Measurements from ENCODE around the gene TRIM44.

The TRIM44 gene

GRCh38 chr11:35814720-35815305 lies 152.2 kb downstream of the TRIM44 start:
- no peak for TF ChIP-seq CTCF (IDR thresholded peaks at IDR 0.05; ENCODE audit: insufficient read depth, missing control alignments)
- no peak for FAIRE-seq
- DNase-seq (ENCODE audit: insufficient read length, low spot score), result no peak

- FAIRE-seq (no peak), DNase-seq (ENCODE audit: insufficient read length, low spot score) (no peak)
- no peak for TF ChIP-seq CTCF (IDR thresholded peaks at IDR 0.05; ENCODE audit: insufficient read depth, missing control alignments)
Observed at GRCh38 chr11:35815556-35816315, 153.2 kb downstream of the TRIM44 start.

- DNase-seq (ENCODE audit: insufficient read length, low spot score) (no peak), FAIRE-seq (no peak)
- TF ChIP-seq CTCF (IDR thresholded peaks at IDR 0.05; ENCODE audit: insufficient read depth, missing control alignments), result no peak
Observed at GRCh38 chr11:35820614-35821013, 158.0 kb downstream of the TRIM44 start.

- no peak for DNase-seq (ENCODE audit: insufficient read length, low spot score)
- no peak for FAIRE-seq
- TF ChIP-seq CTCF (IDR thresholded peaks at IDR 0.05; ENCODE audit: insufficient read depth, missing control alignments), result no peak
Observed at GRCh38 chr11:35822815-35823495, 160.4 kb downstream of the TRIM44 start.

- TF ChIP-seq CTCF (IDR thresholded peaks at IDR 0.05; ENCODE audit: insufficient read depth, missing control alignments), result no peak
Observed at GRCh38 chr11:35823742-35824298, 161.2 kb downstream of the TRIM44 start.

GRCh38 chr11:35825386-35825785 lies 162.8 kb downstream of the TRIM44 start:
- no peak for FAIRE-seq
- no peak for DNase-seq (ENCODE audit: insufficient read length, low spot score)
- TF ChIP-seq CTCF (IDR thresholded peaks at IDR 0.05; ENCODE audit: insufficient read depth, missing control alignments), result no peak

More at GRCh38 chr11:35823742-35824298, 161.2 kb downstream of the TRIM44 start:
- FAIRE-seq (no peak), DNase-seq (ENCODE audit: insufficient read length, low spot score) (no peak)

Measured in D721Med (cell line).